Effector memory CD8-positive, alpha-beta T cell (primary cell): ENCODE data around the gene MAGI1.

ENCODE experiments used
- ATAC-seq: fragments of 150-1000 bp; cut with Tn5 transposase; replicated peaks from 2 replicates; pipeline ENCODE4 v1.10.0; 2021; ENCODE audit warnings: mild to moderate bottlenecking, moderate library complexity
- DNase-seq, 3 experiments: peaks; one replicate each; pipeline ENCODE4 v3.0.0; 2021
- H3K27ac Mint-ChIP-seq, 2 donors: one replicate each; pipeline ENCODE4 v1.8.0; 2022; ENCODE audit warnings: mild to moderate bottlenecking in 2 of 2, mixed read lengths in 2 of 2, moderate library complexity in 2 of 2
- H3K27me3 Mint-ChIP-seq, 2 donors: one replicate each; pipeline ENCODE4 v1.8.0; 2022; ENCODE audit warnings: mixed read lengths in 2 of 2
- H3K36me3 Mint-ChIP-seq: one replicate; pipeline ENCODE4 v1.8.0; 2022; ENCODE audit warnings: mild to moderate bottlenecking, moderate library complexity, mixed read lengths; ENCODE audit not compliant: insufficient read depth
- H3K4me1 Mint-ChIP-seq, 2 donors: one replicate each; pipeline ENCODE4 v1.8.0; 2022; ENCODE audit warnings: low read depth in 2 of 2, mixed read lengths in 2 of 2
- H3K4me3 Mint-ChIP-seq, 2 donors: one replicate each; pipeline ENCODE4 v1.8.0; 2022; ENCODE audit warnings: mild to moderate bottlenecking in 2 of 2, mixed read lengths in 2 of 2, moderate library complexity in 2 of 2
- H3K9me3 Mint-ChIP-seq, 2 donors: one replicate each; pipeline ENCODE4 v1.8.0; 2022; ENCODE audit warnings: mixed read lengths in 2 of 2

MAGI1 gene

GRCh38 chr3:65717676-65718346, 320.9 kb downstream of the MAGI1 start:
- Mint-ChIP-seq H3K27me3 (peaks cover 0 to 7% of the 10 kb centered on the region in 2 donors), H3K36me3 (no peaks in the 10 kb centered on the region), H3K4me3 (no peak overlapping the region), H3K9me3 (peaks cover 0 to 8% of the 10 kb centered on the region in 2 donors), H3K4me1 (no peaks in the 10 kb centered on the region), H3K27ac (no peak overlapping the region)
- ATAC-seq (no peak), DNase-seq (no peak)

DNA sequence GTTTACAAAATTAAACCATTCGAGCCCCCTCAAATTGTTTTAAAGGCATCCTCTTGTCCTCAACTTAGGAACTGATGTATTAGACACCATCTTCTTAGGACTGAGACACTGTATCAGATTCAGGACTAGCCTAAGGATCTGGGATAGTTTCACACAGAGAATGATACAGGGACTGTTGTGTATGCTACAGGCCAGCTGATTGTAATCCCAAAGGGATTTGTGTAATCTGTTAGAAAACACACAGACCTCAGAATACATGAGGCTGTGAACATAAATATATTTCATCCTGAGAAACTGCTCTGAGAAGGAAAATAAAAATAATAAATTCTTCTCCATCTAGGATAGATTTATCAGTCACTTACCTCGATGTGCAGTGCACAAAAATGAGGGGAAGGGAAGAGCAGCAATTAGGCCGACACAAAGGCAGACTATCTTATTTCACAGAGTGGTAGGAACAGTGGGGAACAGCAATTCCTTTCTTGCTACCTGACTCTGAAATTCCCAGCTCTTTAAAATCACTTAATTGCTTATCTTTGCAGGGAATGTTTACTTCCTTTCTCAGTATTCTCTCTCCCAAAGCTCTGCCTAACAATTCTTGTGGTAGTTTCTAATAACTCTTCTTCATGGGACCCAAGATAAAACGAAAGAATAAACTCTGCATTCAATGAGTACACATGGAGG, 322.5 kb downstream of the MAGI1 start:
- ATAC-seq (no peak), DNase-seq (no peak)
- no peaks in the 10 kb centered on the region for H3K27me3 Mint-ChIP-seq
- H3K36me3 Mint-ChIP-seq = no peaks in the 10 kb centered on the region
- H3K9me3 Mint-ChIP-seq = peaks cover 0 to 8% of the 10 kb centered on the region in 2 donors
- no peak overlapping the region for H3K27ac Mint-ChIP-seq
- no peaks in the 10 kb centered on the region for H3K4me1 Mint-ChIP-seq
- no peak overlapping the region for H3K4me3 Mint-ChIP-seq

DNA sequence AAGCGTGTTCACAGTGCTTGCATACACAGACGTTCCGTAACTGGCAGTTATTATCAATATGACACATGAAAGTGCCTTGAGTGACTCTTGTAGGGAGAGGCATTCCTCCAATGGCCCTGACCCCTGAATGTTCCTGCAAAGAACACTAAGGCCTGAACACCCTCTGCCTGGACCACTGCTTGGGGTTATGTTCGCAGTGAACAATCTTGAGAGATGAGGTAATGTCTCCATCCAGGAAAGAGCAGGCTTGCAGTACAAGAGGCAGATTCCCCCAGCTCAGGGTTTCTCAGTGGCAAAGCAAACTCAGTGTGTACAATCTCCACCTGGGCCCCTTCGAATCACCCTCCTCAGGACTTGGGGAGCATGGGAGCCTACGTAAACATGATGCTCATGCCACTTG, 324.6 kb downstream of the MAGI1 start:
- Mint-ChIP-seq H3K9me3 (peaks cover 2 to 8% of the 10 kb centered on the region in 2 donors), H3K4me3 (no peak overlapping the region), H3K27me3 (no peaks in the 10 kb centered on the region), H3K27ac (no peak overlapping the region), H3K4me1 (no peaks in the 10 kb centered on the region), H3K36me3 (no peaks in the 10 kb centered on the region)
- ATAC-seq (no peak), DNase-seq (no peak)

- Mint-ChIP-seq H3K36me3 (no peaks in the 10 kb centered on the region), H3K4me3 (no peak overlapping the region), H3K9me3 (peaks cover under 1 to 2% of the 10 kb centered on the region in 2 donors), H3K27ac (no peak overlapping the region), H3K4me1 (no peaks in the 10 kb centered on the region), H3K27me3 (no peaks in the 10 kb centered on the region)
- ATAC-seq (no peak), DNase-seq (no peak)
These were observed 325.7 kb downstream of the MAGI1 start for GRCh38 chr3:65713016-65713415.

DNA sequence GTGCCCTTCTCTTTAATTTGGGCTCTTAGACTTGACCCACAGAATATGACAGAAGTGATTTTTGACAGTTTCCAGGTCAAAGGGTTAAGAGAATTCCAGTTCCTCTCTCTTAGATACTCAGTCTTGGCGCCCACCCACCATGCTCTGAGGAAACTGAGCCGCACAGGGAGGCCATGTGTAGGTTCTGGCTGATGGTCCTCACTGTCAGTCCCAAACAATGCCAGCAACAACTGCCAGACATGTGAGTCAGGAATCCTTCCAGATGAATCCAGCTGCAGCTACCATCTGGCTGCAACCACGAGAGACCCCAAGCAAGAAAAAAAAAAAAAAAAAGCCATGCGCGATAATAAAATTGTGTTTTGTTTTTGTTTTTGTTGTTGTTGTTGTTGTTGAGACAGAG, 326.6 kb downstream of the MAGI1 start:
- Mint-ChIP-seq H3K27ac (no peak overlapping the region), H3K36me3 (no peaks in the 10 kb centered on the region), H3K9me3 (peaks cover 0 to 2% of the 10 kb centered on the region in 2 donors), H3K27me3 (no peaks in the 10 kb centered on the region), H3K4me1 (no peaks in the 10 kb centered on the region), H3K4me3 (no peak overlapping the region)
- DNase-seq (no peak), ATAC-seq (no peak)

DNA sequence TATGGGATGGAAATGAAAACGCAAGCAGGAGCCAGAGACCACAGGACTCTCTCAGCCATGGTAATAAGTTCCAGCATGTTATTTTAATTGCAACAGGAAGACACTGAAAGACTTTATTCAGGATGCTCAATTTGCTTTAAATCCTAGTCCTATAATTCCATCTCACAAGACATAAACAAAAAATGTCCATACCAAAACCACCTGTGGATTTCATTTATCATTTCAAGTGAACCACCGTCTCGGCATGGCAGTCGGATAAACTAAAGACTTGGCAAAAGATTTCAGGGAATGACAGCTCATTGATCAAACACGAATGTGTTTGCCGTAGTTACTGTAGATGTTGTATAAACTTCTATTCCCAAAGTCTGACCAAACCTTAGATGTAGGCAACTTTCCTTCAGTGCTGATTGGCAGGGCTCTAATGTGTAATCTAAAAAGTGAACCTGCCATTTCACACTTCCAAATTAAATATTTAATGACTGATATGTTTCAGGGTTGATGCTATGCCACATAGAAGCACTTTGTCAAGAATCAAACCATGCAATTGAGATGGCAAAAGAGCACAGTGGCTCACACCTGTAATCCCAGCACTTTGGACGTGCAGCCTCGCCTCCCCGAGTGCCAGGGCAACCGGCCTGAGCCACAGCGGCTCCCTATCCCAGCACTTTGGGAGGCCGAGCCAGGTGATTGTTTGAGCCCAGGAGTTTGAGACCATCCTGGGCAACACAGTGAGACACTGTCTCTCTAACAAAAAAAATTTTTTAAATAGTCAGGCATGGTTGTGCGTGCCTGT, 331.7 kb downstream of the MAGI1 start:
- Mint-ChIP-seq H3K27me3 (no peaks in the 10 kb centered on the region), H3K4me3 (no peak overlapping the region), H3K9me3 (peaks cover 4 to 7% of the 10 kb centered on the region in 2 donors), H3K36me3 (no peaks in the 10 kb centered on the region), H3K4me1 (no peaks in the 10 kb centered on the region), H3K27ac (no peak overlapping the region)
- no peak for DNase-seq
- no peak for ATAC-seq

- Mint-ChIP-seq H3K36me3 (no peaks in the 10 kb centered on the region), H3K27ac (no peak overlapping the region), H3K4me1 (no peaks in the 10 kb centered on the region), H3K4me3 (no peak overlapping the region), H3K27me3 (no peaks in the 10 kb centered on the region), H3K9me3 (peaks cover 4 to 7% of the 10 kb centered on the region in 2 donors)
- DNase-seq (no peak), ATAC-seq (no peak)
These were observed 332.4 kb downstream of the MAGI1 start for GRCh38 chr3:65706301-65706700.

GRCh38 chr3:65703820-65704219, 334.9 kb downstream of the MAGI1 start:
- Mint-ChIP-seq H3K27ac (no peak overlapping the region), H3K36me3 (no peaks in the 10 kb centered on the region), H3K4me3 (no peak overlapping the region), H3K9me3 (peaks cover 2 to 7% of the 10 kb centered on the region in 2 donors), H3K27me3 (no peaks in the 10 kb centered on the region), H3K4me1 (no peaks in the 10 kb centered on the region)
- no peak for ATAC-seq
- no peak for DNase-seq

GRCh38 chr3:65703026-65703425, 335.7 kb downstream of the MAGI1 start:
- no peaks in the 10 kb centered on the region for H3K4me1 Mint-ChIP-seq

DNA sequence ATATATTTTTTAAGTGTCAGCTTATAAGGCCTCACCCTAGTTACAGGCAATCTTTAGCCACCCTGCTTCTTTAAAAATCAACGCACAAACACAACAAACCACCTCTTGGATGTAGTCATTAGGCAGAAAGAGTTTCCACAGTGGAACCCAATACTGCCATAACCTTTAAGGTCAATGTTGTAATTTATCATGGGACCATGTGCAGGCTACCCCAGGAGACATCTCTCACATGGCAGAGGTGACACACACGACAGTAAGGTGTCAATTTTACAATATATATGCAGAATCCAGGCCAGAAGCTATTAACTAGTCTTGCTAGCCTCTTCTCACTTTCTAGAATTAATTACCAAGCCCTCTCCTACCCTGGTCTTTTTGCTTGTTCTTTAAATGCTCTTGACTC, 336.5 kb downstream of the MAGI1 start:
- DNase-seq (no peak), ATAC-seq (no peak)
- H3K4me1 Mint-ChIP-seq = no peaks in the 10 kb centered on the region
- H3K4me3 Mint-ChIP-seq = no peak overlapping the region
- H3K36me3 Mint-ChIP-seq = no peaks in the 10 kb centered on the region
- H3K9me3 Mint-ChIP-seq = peaks cover 2 to 7% of the 10 kb centered on the region in 2 donors
- no peaks in the 10 kb centered on the region for H3K27me3 Mint-ChIP-seq
- no peak overlapping the region for H3K27ac Mint-ChIP-seq

More at GRCh38 chr3:65703026-65703425, 335.7 kb downstream of the MAGI1 start:
- Mint-ChIP-seq H3K9me3 (peaks cover 2 to 7% of the 10 kb centered on the region in 2 donors), H3K27ac (no peak overlapping the region), H3K4me3 (no peak overlapping the region), H3K36me3 (no peaks in the 10 kb centered on the region), H3K27me3 (no peaks in the 10 kb centered on the region)
- ATAC-seq = no peak
- DNase-seq = no peak

GRCh38 chr3:65701516-65701915, 337.2 kb downstream of the MAGI1 start:
- Mint-ChIP-seq H3K4me3 (no peak overlapping the region), H3K9me3 (peaks cover 2 to 11% of the 10 kb centered on the region in 2 donors), H3K27me3 (no peaks in the 10 kb centered on the region), H3K4me1 (no peaks in the 10 kb centered on the region), H3K27ac (no peak overlapping the region), H3K36me3 (no peaks in the 10 kb centered on the region)
- no peak for DNase-seq
- no peak for ATAC-seq

GRCh38 chr3:65689436-65689835, 349.3 kb downstream of the MAGI1 start:
- no peak for DNase-seq
- H3K9me3 Mint-ChIP-seq = peaks cover under 1 to 6% of the 10 kb centered on the region in 2 donors
- H3K4me1 Mint-ChIP-seq = no peaks in the 10 kb centered on the region
- no peak overlapping the region for H3K4me3 Mint-ChIP-seq
- H3K36me3 Mint-ChIP-seq = no peaks in the 10 kb centered on the region
- ATAC-seq = no peak
- no peaks in the 10 kb centered on the region for H3K27me3 Mint-ChIP-seq
- H3K27ac Mint-ChIP-seq = no peak overlapping the region

DNA sequence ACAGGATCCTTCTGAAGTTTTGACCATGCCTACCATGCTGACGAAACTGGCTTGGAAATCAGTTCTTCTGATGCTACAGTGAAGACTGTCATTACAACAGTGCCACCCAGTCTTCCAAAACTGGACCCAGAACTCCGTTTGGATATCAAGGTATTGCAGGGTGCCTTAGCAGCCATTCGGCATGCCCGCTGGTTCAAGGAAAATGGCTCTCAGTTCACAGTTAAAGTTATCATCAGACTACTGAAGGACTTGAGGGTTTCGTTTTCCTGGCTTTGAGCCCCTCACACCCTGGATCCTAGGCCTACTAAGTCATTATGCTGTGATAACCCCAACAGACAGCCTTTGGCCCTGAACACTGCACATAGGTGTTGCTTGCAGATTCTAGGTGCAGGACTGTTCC, 351.0 kb downstream of the MAGI1 start:
- ATAC-seq (no peak), DNase-seq (no peak)
- H3K27ac Mint-ChIP-seq = no peak overlapping the region
- H3K4me3 Mint-ChIP-seq = no peak overlapping the region
- H3K9me3 Mint-ChIP-seq = peaks cover 0 to 8% of the 10 kb centered on the region in 2 donors
- no peaks in the 10 kb centered on the region for H3K4me1 Mint-ChIP-seq
- no peaks in the 10 kb centered on the region for H3K36me3 Mint-ChIP-seq
- no peaks in the 10 kb centered on the region for H3K27me3 Mint-ChIP-seq
